ENCODE results near the gene OBSL1.

The OBSL1 gene

DNA sequence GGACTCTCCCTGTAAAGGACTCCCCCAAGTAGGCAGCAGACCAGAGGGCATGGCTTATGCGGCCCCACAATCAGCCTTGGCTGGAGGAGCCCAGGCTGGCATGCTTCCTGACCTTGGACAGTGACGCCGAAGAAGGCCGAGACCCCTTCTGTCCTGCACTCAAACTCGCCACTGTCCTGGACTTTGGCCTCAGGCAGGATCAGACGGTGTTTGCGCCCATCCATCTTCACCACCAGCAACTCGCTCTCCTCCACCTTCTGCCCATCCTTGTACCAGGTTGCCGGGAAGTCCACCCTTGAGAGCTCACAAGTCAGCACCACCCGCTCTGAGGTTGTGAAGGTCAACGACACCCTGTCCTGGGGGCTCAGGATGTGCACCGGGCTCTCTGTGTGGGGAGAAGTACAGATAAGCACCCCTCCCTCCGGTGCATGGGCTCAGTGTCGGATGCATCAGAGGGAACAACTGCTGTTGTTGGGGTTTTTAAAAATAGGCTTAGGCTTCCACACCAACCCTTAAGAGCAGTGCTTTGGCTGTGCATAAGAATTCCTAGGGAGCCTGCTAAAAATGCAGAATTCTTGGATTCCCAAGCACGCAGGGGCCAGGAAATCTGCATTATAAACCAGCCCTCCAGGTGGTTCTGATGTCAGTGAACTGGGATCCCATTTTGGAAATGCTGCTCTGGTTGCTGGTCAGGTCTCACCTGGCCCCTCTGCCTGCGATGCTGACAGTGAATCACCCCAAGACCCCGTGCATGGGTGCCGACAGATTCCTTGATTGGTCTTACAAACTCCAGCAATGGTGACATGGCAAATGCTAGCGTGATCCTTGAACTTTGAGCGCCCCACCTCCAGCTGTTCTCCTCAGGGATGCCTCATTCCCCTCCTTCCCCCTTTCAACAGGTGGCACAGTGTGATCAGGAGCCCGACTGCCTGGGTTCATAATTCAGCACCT is 5.9 kb downstream of the OBSL1 start:
- DNase-seq (ENCODE audit: low read depth): no peak

DNA sequence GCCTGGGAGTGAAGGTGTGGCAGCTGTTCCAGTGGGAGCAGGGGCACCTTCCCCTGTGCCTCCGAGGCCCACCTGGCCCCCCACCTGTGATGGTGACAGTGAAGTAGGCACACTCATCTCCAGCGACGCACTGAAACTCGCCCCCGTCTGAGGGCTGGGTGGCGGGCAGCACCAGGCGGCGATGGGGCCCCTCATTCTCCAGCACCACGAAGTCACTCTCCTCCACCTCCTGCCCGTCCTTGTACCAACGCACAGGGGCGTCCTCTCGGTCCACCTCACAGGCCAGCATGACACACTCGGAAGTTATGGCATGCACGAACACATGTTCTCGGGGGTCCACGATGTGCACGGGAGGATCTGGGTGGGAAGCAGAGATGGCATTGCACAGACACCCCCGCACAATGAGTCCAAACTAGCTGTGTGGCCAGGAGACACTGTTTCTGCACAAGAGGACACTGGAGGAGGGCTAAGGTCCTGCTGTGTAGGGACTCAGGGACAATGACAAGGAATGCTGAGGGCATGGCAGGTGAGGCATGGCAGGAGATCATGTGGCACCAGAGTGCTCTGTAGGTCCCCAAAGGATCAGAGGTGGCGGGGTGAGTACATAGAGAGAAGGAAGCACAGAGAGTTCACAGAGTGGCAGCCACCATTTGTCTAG is 7.9 kb downstream of the OBSL1 start:
- no peak for DNase-seq (ENCODE audit: low read depth)

DNA sequence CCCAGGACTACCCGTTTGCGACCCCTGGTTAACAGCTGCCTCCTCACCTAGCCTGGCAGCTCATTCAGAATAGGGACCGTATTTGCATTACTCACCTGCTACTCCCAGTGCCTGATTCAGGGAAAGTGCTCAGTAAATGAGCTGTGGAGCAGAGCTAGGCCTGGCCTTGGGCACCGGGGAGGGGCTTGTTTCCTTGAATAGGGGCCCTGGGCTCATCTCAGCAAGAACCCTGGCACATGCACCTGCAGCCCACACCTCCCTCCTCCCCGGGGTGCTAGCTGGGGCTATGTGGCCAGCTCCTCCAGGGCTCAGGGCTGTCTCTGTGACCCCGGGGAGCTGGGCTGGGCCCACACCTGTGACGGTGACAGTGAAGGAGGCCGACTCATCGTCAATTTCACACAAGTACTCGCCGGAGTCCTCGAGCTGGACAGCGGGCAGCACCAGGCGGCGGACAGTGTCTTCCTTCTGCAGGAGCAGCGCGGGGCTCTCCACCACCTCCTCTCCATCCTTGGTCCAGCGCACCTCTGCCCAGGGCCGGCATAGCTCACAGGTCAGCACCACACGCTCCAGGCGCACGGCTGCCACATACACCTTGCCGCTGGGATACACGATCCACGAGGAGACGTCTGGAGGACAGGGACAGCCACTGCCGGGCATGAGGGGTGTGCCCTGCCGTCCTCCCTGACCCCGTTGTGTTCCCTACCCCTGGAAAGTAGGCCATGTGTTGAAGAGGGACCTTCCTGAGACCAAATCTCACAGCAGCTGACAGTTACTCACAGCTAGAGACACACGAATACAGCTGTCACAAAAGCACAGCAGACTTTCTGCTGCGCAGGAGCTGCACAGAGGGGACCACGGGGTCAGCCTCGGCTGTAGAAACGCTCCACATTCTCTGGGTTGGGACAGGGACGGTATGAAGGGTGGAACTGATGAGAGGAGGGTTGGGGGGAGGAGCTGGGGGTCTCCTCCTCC is 9.0 kb downstream of the OBSL1 start:
- no peak for DNase-seq (ENCODE audit: low read depth)

DNA sequence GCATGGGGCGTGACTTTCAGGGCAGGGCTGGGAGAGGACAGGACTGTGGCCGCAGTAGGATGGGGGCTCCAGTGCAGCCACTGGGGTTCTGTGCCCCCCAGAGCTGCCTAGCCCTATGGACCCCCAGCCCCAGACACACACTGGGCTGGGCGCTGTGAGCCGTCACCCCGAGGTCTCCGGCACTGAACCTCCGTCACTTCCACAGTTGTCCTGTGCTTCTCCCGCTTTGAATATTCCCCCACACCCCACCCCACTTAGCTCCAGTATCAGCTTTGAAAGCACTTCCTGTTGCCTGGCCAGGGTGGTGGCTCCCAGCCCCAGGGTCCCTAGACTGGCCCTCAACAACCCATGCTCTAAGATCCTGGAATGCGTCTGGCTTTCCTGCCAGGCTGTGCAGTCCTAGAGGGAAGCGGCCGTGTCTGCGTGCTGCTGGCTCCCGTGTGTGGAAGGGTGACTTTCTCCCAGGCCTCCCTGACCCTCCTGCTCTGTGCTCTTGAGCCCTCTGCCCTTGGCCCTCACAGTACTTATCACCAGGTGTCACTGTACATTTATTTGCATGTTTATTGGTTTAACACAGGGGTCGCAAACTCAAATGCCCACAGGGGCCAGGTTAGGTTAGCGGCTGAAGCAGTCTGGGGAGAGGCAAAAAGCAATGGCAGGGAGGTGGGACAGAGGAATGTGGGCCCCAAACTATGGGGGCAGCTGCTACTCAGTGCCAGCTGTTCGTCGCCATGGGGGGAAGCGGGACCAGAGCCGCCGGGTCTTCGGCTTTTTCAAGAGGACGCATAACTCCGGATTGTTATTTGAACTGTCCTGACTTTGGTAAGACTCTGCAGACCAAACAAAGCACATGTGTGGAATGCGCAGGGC is 9.9 kb downstream of the OBSL1 start:
- no peak for DNase-seq (ENCODE audit: low read depth)

DNA sequence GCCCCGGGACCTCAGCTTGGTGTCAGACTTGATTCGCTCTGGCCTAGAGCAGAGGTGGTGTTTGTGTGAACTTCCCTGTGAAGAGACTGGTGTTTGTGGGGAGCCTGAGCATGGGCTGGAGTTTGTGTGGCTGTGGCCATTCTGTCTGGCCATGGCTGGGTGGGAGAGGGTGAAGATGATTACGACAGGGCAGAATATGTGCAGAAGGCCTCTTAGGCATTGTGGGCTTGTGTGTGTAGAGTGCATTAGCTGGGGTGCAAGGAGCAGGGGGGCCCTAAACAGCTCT is 10.5 kb downstream of the OBSL1 start:
- no peak for DNase-seq (ENCODE audit: low read depth)

DNA sequence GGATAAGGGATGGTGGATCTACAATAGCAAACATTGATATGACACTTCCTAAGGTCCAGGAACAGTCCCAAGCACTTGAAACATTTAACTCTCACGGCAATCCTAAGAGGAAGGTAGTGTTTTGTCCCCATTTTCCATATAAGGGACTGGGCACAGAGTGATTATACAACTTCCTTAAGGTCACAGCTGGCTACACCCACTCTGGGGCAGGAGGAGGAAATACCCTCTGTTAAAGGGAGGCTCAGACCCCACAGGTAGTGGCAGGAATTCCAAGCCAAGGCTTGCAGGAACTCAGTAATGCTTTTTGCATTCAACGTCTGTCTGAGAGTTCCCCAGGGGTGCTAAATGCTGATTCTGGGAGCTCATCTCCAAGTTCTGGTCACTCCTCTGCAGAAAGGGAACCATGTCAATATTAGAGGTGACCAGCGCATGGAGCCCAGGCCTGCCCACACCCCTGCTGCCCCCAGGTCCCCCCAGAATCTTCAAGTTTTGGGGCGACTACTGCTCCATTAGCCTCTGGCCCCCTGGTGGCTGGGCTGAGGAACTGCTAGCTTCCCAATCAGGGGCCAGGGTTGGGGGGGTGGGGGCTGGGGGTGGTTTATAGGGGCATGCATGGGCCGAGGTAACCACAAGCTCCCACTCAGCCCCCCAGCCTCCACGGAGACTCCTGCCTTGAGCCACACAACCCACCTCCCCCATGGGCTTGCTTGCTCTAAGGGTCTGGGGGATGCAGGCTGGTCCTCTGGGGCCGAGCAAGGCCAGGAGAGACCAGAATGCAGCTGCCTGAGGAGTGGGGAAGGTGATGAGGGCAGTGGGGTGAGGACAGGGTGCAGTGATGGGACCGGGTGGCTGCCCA is 11.1 kb downstream of the OBSL1 start:
- no peak for DNase-seq (ENCODE audit: low read depth)

DNA sequence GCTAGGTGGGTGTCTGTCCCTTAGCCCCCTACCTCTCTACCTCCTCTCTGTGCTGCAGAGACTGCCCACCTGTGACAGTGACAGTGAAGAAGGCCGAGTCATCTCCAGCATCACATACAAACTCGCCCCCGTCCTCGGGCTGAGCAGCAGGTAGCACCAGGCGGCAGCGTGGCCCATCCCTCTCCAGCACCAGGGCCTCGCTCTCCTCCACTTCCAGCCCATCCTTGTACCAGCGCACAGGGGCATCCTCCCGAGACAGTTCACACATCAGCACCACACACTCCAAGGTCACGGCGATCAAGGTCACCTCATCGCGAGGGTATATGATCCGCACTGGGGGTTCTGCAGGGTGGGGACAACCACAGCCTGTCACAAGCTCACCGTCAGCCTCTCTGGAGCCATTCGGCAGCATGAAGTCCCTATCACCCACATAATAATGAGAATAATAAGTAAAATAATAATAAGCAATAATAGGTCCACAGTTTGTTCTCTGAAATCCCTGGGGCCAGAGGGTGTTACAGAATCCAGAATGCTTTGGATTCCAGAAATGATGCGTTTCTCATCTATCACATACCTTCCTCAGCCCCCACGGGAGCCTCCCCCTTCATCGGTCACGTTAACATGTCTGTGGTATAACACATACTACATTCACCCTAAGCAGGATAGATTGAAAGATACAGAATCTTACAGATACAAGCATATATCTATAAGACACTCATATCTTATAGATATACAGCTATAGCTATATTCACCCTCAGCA is 12.0 kb downstream of the OBSL1 start:
- no peak for DNase-seq (ENCODE audit: low read depth)

DNA sequence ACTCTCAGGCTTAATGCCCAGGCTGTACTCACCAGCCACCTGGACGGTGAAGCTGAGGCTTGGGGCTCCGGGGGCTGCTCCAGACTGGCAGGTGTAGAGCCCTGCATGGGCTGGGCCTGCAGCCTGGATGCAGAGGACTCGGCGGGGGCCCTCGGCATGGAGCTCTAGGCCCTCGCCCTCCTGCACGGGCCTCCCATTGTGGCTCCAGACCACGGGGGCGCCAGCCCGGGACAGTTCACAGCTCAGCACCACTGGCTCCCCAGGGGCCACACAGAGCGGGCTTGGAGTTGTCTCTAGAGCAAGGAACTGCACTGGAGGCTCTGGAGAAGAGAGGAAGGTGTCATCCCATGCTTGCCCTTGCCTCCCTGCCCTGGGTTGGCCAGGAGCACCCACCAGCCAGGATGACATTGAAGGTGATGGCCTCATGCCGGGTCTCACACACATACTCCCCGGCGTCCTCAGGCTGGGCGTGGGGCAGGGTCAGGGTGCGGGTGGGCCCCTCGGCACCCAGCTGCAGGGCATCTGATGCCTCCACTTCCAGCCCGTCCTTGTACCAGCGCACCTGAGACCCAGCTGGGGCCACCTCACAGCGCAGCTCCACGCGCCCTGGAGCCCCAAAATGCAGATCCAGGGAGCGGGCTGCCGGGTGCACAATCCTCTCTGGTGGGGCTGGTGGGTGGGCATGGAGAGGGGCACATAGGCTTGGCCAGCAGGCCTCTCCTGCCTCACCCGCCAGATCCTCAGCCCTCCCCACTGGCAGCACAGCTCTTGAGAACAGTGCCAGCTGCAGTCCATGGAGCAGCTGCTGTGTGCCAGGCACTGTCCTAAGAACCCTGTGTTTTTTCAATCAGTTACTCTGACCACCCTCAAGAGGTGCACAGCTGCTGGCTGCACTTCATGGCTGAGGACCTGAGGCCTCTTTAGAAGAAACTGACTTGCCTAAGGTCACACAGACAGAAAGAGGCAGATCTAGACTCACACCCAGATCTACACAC is 13.3 kb downstream of the OBSL1 start:
- no peak for DNase-seq (ENCODE audit: low read depth)

DNA sequence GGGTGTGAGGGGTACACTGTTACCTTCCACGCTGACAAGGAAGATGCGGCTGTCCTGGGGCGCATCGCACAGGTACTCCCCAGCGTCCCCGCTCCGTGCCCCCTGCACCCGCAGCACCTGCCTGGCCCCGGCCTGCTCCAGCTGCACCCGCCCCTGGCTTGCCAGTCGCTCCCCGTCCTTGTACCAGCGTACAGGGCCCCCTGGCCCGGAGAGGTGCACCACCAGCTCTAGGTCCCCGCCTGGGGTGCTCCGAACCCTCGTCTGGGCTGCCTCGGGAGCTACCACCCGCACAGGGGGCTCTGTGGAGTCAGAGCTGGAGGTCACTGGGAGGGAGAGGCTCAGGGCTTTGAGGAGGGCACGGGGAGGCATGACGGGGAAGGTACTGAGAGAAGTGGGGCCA is 14.0 kb downstream of the OBSL1 start:
- no peak for DNase-seq (ENCODE audit: low read depth)

DNA sequence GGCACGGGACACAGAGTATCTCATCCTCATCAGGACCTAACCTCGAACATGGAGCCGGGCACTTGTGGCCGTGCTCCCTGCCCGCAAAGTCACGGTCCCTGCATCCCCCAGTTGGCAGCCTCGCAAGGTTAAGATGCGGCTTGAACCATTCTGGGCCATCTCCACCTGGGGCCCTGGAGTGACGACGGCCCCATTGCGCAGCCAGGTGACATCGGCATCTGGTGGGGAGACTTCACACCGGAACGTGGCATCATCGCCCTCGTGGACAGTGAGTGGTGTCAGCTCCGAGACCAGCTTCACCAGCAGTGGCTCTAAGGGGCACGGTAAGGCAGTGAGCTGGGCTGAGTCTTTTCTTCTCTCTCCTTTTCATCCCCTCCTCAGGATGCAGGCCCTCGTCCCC is 14.9 kb downstream of the OBSL1 start:
- no peak for DNase-seq (ENCODE audit: low read depth)

DNA sequence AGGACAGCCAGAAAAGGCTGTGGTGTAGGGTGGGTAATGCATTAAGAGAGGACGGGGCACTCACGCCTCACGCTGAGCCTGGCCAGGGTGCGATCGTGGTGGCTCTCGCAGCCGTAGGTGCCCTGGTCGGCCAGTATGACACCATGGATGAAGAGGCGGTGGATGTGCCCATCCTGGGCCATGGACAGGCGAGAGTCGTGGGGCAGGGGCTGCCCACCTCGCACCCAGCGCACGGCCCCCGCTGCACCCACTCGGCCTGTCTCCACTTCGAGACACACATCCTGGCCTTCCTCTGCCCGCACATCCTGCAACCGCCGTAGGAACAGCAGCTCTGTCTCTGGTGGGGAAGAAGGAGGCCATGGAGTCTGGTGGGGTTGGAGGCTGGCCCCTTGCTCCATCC is 15.4 kb downstream of the OBSL1 start:
- DNase-seq (ENCODE audit: low read depth): no peak

DNA sequence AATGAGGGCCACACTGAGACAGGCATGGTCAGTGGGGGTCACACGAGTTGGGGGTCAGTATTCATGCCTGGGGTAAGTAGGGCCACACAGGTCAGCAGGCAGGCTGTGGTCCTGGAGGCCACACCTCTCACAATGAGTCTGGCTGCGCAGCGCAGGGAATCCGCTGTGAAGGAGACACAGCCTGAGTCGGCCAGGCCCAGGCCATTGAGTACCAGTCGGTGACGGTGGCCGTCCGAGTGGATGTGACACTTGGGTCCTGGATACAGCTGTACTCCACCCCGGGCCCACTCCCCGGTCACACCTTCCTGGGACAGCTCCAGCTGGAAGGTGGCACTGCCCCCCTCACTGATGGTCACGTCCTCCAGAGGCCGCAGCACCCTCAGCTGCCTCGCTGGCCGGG is 17.0 kb downstream of the OBSL1 start:
- DNase-seq (ENCODE audit: low read depth): no peak

DNA sequence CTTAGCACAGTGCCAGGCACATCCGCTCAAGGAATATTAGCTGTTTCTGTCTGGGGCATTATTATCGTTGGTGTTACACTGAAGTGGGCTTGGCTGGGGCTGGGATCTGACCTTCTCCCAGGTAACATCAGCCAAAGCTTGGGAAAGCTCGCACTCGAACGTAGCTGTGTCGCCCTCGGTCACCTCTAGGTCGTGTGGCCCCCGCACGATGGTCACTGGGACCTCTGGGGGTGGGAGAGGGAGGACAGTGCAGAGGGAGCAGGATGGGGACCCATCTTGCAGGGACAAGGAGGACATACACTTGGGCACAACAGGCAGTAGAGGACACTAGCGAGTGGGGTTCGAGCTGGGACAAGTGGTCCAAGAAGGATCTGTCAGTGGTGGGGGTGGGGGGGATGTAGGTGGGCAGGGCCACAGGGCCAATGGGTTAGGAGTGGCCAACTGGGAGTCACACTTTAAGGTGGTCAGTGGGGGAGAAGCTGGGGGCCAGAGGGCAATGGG is 17.8 kb downstream of the OBSL1 start:
- DNase-seq (ENCODE audit: low read depth): no peak

DNA sequence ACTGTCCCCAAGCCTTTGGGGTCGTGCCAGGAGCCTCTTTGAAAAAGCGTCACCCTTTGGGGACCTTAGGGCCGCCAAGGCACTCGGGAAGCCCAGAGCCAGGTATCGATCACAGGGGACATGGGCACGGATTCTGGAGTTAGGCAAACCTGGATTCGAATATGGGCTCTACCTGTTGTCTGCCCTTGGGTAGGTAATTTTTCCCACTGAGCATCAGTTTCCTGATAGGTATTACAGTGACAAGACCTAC is 18.2 kb downstream of the OBSL1 start:
- DNase-seq (ENCODE audit: low read depth): no peak

DNA sequence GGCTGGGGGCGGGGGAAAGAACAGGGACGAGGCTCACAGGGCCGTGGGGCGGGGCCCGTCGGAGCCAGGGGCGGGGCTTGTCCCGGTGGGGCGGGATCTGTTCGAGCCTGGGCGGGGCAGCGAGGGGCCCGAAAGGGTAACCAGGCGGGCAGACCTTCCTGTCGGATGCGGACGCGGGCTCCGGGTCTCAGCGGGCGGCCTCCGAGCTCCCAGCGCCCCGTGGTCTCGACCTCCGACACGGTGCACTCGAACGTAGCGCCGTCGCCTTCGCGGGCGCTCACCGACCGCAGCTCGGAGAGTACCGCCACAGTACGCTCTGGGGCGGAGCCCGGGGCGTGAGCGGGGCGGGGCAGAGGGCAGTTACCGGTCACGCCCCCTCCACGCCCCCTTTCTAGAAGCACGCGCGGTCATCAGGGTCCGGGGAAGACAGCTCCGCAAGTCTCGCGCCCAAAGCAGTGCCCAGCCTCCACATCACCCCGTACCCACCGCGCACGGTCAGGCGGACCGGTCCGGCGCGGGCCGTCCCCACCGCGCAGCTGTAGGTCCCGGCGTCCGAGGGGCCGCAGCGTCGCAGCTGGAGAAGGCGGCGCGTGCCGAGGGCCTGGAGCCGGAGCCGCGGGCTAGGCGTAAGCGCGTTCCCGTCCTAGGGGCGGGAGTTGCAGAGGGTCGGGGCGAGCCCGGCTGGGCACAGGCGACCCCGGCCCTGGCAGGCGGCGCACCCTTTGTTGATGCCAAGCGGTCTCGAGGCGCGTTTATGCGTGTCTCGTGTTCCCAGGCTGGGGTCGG is 18.8 kb downstream of the OBSL1 start:
- DNase-seq (ENCODE audit: low read depth): peak; percentile 68

DNA sequence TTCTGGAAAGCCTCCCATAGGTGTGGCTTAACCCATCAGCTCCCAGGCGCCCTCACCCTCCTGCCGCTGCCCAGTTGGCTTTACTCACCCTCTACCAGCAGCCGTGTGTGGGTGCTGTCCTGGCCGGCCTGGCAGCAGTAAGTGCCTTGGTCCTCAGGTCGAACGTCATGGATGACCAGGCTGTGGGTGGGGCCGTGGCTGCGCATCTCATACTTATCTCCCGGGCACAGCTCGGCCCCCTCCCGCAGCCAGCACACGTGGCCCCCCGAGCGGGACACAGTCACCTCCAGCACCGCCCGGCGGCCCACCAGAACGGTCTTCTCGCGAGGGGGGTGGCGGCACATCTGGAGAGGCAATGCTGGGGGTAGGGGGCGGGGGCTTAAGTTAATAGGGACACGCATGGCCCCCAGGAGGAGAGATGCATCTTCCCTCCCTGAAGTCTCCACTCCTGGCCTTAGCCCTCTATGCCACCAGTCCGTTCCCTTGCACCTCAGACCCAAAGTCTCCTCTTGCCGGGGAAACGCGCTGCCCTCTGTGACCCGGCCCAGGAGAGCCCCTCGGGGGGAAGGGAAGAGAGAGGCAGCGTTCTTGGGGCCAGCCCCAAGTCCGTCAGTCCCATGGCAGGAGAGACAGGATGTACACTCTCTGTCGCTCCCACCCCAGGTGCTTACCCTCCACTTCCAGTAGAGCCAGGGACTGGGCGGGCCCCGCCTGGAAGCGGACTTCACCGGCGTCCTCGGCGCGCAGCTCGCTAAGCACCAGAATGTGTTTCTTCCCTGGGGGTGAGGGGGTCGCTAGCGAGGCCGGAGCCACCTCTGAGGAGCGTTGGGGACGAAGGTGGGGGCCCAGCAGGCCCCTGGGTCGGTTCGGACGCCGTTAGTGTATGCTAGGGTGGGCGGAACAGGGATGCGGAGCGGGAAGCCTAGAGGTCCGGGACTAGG is 19.6 kb downstream of the OBSL1 start:
- DNase-seq (ENCODE audit: low read depth): peak; percentile 14

DNA sequence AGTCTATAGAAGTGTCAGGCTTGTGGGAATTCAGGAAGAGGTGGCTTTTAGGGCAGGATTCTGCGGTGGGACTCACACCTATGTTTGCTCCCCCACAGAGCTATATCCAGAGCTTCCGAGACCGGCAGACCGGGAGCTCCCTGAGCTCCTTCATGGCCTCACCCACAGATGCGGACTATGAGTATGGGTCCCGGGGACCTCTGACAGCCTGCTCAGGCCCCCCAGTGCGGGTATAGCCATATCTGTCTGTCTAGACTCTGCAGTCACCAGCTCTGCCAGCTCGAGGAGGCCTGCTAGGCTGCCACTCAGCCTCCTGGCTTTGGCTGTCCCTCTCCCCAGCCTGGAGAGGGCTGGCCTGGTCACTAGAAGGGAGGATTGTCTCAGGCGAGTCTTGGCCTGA is 21.7 kb downstream of the OBSL1 start:
- no peak for DNase-seq (ENCODE audit: low read depth)
